Smooth muscle cell (in vitro differentiated cells): ENCODE measurements around the gene GFRA1. TPM values are rescaled to one million over a fixed set of nuclear protein-coding genes. Genes with fewer than 3 reads are reported as not detected.
A peak's percentile ranks its signal among the peaks of the same experiment; 100 is the strongest.

ENCODE experiments used
- DNase-seq: peaks from one replicate; lab custom pipeline; 2025; ENCODE audit not compliant: unreplicated experiment; lab: John Stamatoyannopoulos, UW
- H2AFZ ChIP-seq: fragments of 200-600 bp; sonication (generic); 2 replicates; pipeline ENCODE4 v1.6.0; 2016; ENCODE audit warnings: antibody characterized with exemption, low read depth, mild to moderate bottlenecking
- H3F3A ChIP-seq: fragments of 200-600 bp; sonication (generic); 2 replicates; pipeline ENCODE4 v1.6.0; 2017; ENCODE audit warnings: antibody characterized with exemption, low read depth
- H3K27ac ChIP-seq: fragments of 200-600 bp; sonication (generic); 2 replicates; pipeline ENCODE4 v1.5.1; 2016; ENCODE audit warnings: low read depth, mild to moderate bottlenecking
- H3K27me3 ChIP-seq: fragments of 200-600 bp; sonication (generic); 2 replicates; pipeline ENCODE4 v1.6.1; 2016; ENCODE audit warnings: low read depth, mild to moderate bottlenecking
- H3K36me3 ChIP-seq: fragments of 200-600 bp; sonication (generic); 2 replicates; pipeline ENCODE4 v1.5.1; 2016; ENCODE audit warnings: low read depth
- H3K4me1 ChIP-seq: fragments of 200-600 bp; sonication (generic); 2 replicates; pipeline ENCODE4 v1.5.1; 2016; ENCODE audit warnings: low read depth
- H3K4me2 ChIP-seq: fragments of 200-600 bp; sonication (generic); 2 replicates; pipeline ENCODE4 v1.6.0; 2016; ENCODE audit warnings: mild to moderate bottlenecking
- H3K4me3 ChIP-seq: fragments of 200-600 bp; sonication (generic); 2 replicates; pipeline ENCODE4 v1.5.1; 2016; ENCODE audit warnings: mild to moderate bottlenecking
- H3K79me2 ChIP-seq: fragments of 200-600 bp; sonication (generic); 2 replicates; pipeline ENCODE4 v1.6.0; 2016; ENCODE audit warnings: low read depth, mild to moderate bottlenecking
- H3K9ac ChIP-seq: fragments of 200-600 bp; sonication (generic); 2 replicates; pipeline ENCODE4 v1.6.0; 2016; ENCODE audit warnings: low read depth
- H3K9me3 ChIP-seq: fragments of 200-600 bp; sonication (generic); replicated peaks from 2 replicates; pipeline ENCODE4 v1.5.1; 2016; ENCODE audit warnings: low read depth
- H4K20me1 ChIP-seq: fragments of 200-600 bp; sonication (generic); 2 replicates; pipeline ENCODE4 v1.6.0; 2016; ENCODE audit warnings: low read depth
- WGBS: methylation state at CpG from one replicate; pipeline ENCODE4 v1.1.7; 2016; ENCODE audit warnings: low lambda C conversion rate; 5-methylcytosine and 5-hydroxymethylcytosine counted together
- polyA plus RNA-seq: library from polyadenylated mRNA; unstranded; fragments of >200 nt; fragmentation: Nextera tagmentation; extraction: Ambion mirVana; gene quantifications from 2 replicates; pipeline ENCODE4 v1.2.1, GENCODE V29; 2016
- total RNA-seq: library from RNA; depleted of rRNA; stranded (reverse); fragments of >200 nt; gene quantifications from 2 replicates; pipeline ENCODE4 v1.2.3, GENCODE V29; 2014
- TF ChIP-seq, protein P1 (sequence below): fragments of 200-600 bp; sonication (generic); IDR thresholded peaks from 2 replicates; pipeline ENCODE4 v1.5.1; 2017; ENCODE audit warnings: borderline replicate concordance, mild to moderate bottlenecking, antibody characterized with exemption; ENCODE audit not compliant: insufficient read depth, poor library complexity, severe bottlenecking

GFRA1 gene
- total and polyA plus RNA-seq, 2 experiments from 2014 or later, result 1.3 to 1.9 TPM

DNA sequence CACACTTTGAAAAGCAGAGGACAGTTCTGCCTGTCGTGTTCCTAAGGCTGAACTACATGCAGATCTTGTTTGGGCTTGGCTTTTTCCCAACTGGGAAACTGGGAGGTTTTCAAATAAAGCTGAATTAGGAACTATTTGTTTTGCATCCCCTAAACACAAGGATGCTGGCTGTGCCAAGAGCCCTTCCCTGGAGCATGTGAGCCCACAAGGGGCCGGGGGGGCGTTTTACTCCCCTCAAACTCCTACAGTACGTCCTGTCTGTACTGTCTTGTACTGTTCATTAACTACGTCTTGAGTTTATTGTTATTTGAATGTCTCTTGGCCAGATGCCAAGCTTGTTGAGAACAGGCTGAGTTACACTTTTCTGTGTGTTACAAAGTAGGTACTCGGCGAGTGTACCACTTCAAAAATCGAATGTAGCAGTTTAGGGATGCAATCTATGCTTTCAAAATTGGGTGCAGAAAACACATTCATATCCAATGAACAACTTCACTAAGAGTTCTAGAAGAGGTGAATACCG, 94.9 kb downstream of the GFRA1 start:
- Histone ChIP-seq H3K9me3 (no peaks in the 10 kb centered on the region), H2AFZ (no peak overlapping the region)

GRCh38 chr10:116175231-116175630, 97.8 kb downstream of the GFRA1 start:
- Histone ChIP-seq H3K9me3 (no peaks in the 10 kb centered on the region), H3K27me3 (peaks cover 5% of the 10 kb centered on the region), H4K20me1 (no peaks in the 10 kb centered on the region), H2AFZ (no peak overlapping the region), H3F3A (no peaks in the 10 kb centered on the region), H3K4me3 (no peak overlapping the region), H3K9ac (no peak overlapping the region), H3K4me2 (no peak overlapping the region), H3K4me1 (peaks cover 17% of the 10 kb centered on the region), H3K79me2 (no peaks in the 10 kb centered on the region), H3K36me3 (no peaks in the 10 kb centered on the region), H3K27ac (no peak overlapping the region)
- WGBS, result 93% methylated on average over 8 of the region's 8 CpGs
- no peak for DNase-seq
- TF ChIP-seq, protein P1, sequence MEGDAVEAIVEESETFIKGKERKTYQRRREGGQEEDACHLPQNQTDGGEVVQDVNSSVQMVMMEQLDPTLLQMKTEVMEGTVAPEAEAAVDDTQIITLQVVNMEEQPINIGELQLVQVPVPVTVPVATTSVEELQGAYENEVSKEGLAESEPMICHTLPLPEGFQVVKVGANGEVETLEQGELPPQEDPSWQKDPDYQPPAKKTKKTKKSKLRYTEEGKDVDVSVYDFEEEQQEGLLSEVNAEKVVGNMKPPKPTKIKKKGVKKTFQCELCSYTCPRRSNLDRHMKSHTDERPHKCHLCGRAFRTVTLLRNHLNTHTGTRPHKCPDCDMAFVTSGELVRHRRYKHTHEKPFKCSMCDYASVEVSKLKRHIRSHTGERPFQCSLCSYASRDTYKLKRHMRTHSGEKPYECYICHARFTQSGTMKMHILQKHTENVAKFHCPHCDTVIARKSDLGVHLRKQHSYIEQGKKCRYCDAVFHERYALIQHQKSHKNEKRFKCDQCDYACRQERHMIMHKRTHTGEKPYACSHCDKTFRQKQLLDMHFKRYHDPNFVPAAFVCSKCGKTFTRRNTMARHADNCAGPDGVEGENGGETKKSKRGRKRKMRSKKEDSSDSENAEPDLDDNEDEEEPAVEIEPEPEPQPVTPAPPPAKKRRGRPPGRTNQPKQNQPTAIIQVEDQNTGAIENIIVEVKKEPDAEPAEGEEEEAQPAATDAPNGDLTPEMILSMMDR, result no peak

More for the DNA sequence above, 94.9 kb downstream of the GFRA1 start:
- Histone ChIP-seq H3K27me3 (no peaks in the 10 kb centered on the region), H3K4me2 (no peak overlapping the region), H3K4me3 (no peak overlapping the region), H3K4me1 (no peaks in the 10 kb centered on the region), H3K9ac (no peak overlapping the region), H4K20me1 (no peaks in the 10 kb centered on the region), H3K79me2 (no peaks in the 10 kb centered on the region), H3F3A (no peaks in the 10 kb centered on the region), H3K27ac (no peak overlapping the region), H3K36me3 (no peaks in the 10 kb centered on the region)
- TF ChIP-seq, protein P1, result no peak
- 75% methylated on average over 9 of the region's 9 CpGs for WGBS
- DNase-seq, result no peak

DNA sequence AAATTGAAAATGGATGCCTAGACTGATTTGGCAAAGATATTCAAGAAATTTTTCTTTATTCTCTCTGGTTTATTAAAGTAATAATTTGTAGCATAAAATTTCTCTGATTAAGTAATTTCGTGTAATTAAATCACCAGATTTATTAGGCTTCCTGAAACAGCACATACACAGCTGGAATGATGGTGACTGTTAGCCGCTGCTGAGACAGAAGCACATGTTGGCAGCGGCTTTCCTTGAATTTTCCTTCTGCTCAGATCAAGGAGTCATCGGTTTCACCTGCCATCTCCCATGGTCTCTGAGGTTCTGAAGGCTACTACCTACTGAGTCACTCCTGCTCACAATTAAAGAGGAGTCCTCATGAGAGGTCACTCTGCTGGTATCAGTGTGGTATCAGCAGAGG, 101.5 kb downstream of the GFRA1 start:
- DNase-seq, result no peak
- Histone ChIP-seq H3K27ac (no peak overlapping the region), H3K27me3 (peaks cover 5% of the 10 kb centered on the region), H4K20me1 (no peaks in the 10 kb centered on the region), H3K79me2 (no peaks in the 10 kb centered on the region), H2AFZ (no peak overlapping the region), H3K36me3 (no peaks in the 10 kb centered on the region), H3K9ac (no peak overlapping the region), H3K4me2 (no peak overlapping the region), H3K9me3 (no peaks in the 10 kb centered on the region), H3K4me3 (no peak overlapping the region), H3F3A (no peaks in the 10 kb centered on the region), H3K4me1 (peaks cover 17% of the 10 kb centered on the region)
- TF ChIP-seq, protein P1, result no peak
- 86% methylated on average over 4 of the region's 4 CpGs for WGBS

DNA sequence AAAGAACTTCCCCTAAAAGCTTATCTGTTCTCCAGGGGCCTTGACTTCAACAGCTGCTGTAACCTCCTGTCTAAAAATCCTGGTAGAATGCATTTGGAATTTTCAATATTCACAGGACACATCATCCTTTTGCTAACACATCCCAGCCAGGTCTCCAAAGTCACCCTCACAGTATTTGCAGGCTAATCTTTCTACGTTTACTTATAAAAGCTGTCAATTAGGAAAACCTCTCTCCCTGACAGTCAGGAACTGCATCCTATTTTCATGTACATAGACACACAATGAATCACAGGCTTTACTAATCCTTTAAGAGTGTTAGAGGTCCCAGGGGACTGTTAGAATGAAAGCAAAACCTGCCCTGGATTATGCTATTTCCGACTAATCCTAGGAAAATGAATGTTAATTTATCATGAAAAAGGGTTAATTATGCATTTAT, 102.2 kb downstream of the GFRA1 start:
- no peak for DNase-seq
- Histone ChIP-seq H3K9me3 (no peaks in the 10 kb centered on the region), H3K4me3 (no peak overlapping the region), H3K27ac (no peak overlapping the region), H3F3A (no peaks in the 10 kb centered on the region), H2AFZ (no peak overlapping the region), H3K36me3 (no peaks in the 10 kb centered on the region), H3K4me2 (peak overlapping the region; percentile 45), H3K4me1 (peaks cover 17% of the 10 kb centered on the region), H3K9ac (no peak overlapping the region), H4K20me1 (no peaks in the 10 kb centered on the region), H3K79me2 (no peaks in the 10 kb centered on the region), H3K27me3 (peaks cover 5% of the 10 kb centered on the region)
- WGBS, result 5% methylated on average over 2 of the region's 2 CpGs
- TF ChIP-seq, protein P1, result no peak
